OCI-LY7 (cell line): ENCODE measurements around the gene NDNF. TPM values are rescaled to one million over a fixed set of nuclear protein-coding genes. Genes with fewer than 3 reads are reported as not detected.

ENCODE experiments used
- BruUV-seq: library from RNA; stranded (reverse); fragments of 400-500 nt; replicated peaks from 2 replicates; lab custom pipeline; 2021; lab: Mats Ljungman, UMichigan
- CTCF ChIA-PET: fragments of 300-600 bp; sonication (Branson Sonifier 250); formaldehyde crosslinking; loops from one replicate; lab custom pipeline; 2022; ENCODE audit warnings: antibody characterized with exemption; ENCODE audit not compliant: unreplicated experiment; lab: Charles Lee
- POLR2A ChIA-PET: fragments of 300-600 bp; sonication (Branson Sonifier 250); formaldehyde crosslinking; loops from one replicate; lab custom pipeline; 2022; ENCODE audit warnings: antibody characterized with exemption; lab: Charles Lee
- DNase-seq: peaks from one replicate; pipeline ENCODE4 v3.0.0-alpha.2; 2015; ENCODE audit warnings: low spot score
- H2AFZ ChIP-seq: fragments of 200-600 bp; sonication (generic), shearing (Covaris generic); 2 replicates; pipeline ENCODE4 v1.6.1; 2014; ENCODE audit warnings: mild to moderate bottlenecking, antibody characterized with exemption, low read length, moderate library complexity
- H3K27ac ChIP-seq: fragments of 200-600 bp; sonication (generic); 2 replicates; pipeline ENCODE4 v1.5.1; 2014; ENCODE audit warnings: mixed run types, low read depth, mild to moderate bottlenecking, moderate library complexity, low read length, inconsistent platforms; ENCODE audit not compliant: poor library complexity, severe bottlenecking
- H3K36me3 ChIP-seq: fragments of 200-600 bp; sonication (generic); 2 replicates; pipeline ENCODE4 v1.6.1; 2014; ENCODE audit warnings: mild to moderate bottlenecking, antibody characterized with exemption, low read length, moderate library complexity, mixed read lengths; ENCODE audit not compliant: insufficient read depth
- H3K4me1 ChIP-seq: fragments of 200-600 bp; sonication (generic); 2 replicates; pipeline ENCODE4 v1.5.1; 2014; ENCODE audit warnings: mild to moderate bottlenecking, low read length; ENCODE audit not compliant: insufficient read depth, poor library complexity, severe bottlenecking
- H3K4me2 ChIP-seq: fragments of 200-600 bp; sonication (generic); 2 replicates; pipeline ENCODE4 v1.6.1; 2014; ENCODE audit warnings: mild to moderate bottlenecking, low read length
- H3K4me3 ChIP-seq: fragments of 200-600 bp; sonication (generic); 2 replicates; pipeline ENCODE4 v1.5.1; 2014; ENCODE audit warnings: mild to moderate bottlenecking, low read depth, low read length; ENCODE audit not compliant: poor library complexity, severe bottlenecking
- H3K79me2 ChIP-seq: fragments of 200-600 bp; sonication (generic); 2 replicates; pipeline ENCODE4 v1.6.1; 2016; ENCODE audit warnings: low read depth, mild to moderate bottlenecking, low read length, moderate library complexity, mixed read lengths; ENCODE audit not compliant: insufficient read depth
- H3K9me2 ChIP-seq: fragments of 200-600 bp; sonication (generic); 2 replicates; pipeline ENCODE4 v1.6.1; 2016; ENCODE audit warnings: mild to moderate bottlenecking, low read length, mixed read lengths; ENCODE audit not compliant: insufficient read depth
- H3K9me3 ChIP-seq: fragments of 200-600 bp; sonication (generic); 2 replicates; pipeline ENCODE4 v1.6.1; 2014; ENCODE audit warnings: mild to moderate bottlenecking, mixed run types, low read length, mixed read lengths
- H4K20me1 ChIP-seq: fragments of 200-600 bp; sonication (generic); 2 replicates; pipeline ENCODE4 v1.6.1; 2014; ENCODE audit warnings: mild to moderate bottlenecking, antibody characterized with exemption, low read length, moderate library complexity, mixed read lengths; ENCODE audit not compliant: insufficient read depth
- EZH2phosphoT487 ChIP-seq: fragments of 200-600 bp; sonication (generic); IDR thresholded peaks from 2 replicates; pipeline ENCODE4 v1.6.1; 2018; ENCODE audit warnings: low read depth, borderline replicate concordance, mild to moderate bottlenecking, mixed run types, antibody characterized with exemption, low read length, moderate library complexity, mixed read lengths
- intact Hi-C: fragments of 100-400 bp; cut with micrococcal nuclease; formaldehyde crosslinking; loops from one replicate; pipeline ENCODE4 v1.10.0; 2022; ENCODE audit not compliant: unreplicated experiment
- total RNA-seq, 2 experiments: library from RNA; depleted of rRNA in 1 of 2; stranded (reverse); fragments of >200 nt in 1 of 2; shearing (Covaris generic) in 1 of 2; gene quantifications; 2 replicates each; pipeline ENCODE4 v1.2.3, GENCODE V29; 2014 to 2022
- TF ChIP-seq, protein P1 (sequence below): fragments of 200-600 bp; sonication (generic); conservative IDR thresholded peaks from 2 replicates; pipeline ENCODE4 v1.5.1; 2014; ENCODE audit warnings: mild to moderate bottlenecking, antibody characterized with exemption, low read length, moderate library complexity, mixed read lengths

The NDNF gene
- total RNA-seq, 2 experiments from 2014 or later, result not detected

DNA sequence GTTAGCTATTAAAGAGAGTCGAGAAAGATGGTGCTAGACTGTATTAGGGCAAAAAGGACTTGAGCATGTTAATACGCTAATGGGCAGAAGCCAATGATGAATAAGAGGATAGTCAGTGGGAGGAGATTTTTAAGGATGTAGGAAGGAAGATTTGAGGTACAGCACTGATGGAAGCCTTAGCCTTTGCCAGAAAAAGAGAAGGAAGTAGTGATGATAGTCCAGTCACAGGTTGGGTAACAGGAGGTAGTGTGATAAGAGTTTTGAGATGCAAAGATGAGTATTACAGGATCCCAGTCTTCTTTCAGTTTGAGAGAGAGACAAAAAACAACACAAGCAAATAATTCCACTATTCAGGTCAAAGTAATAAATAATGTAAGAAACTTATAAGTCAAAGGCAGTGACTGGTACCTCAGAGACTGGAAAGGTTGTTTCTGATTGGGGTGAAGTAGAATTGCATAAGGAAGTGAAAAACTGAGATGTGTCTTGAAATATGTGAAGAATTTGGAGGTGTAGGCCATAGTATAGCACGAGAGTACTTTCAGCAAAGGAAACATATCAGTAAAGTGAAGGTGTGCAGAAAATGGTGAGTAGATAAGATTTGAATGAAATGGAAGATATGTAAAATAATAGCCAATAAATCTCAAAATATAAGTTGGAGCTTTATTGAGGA is 22.1 kb upstream of the NDNF start:
- POLR2A ChIA-PET, result interaction anchor here (1.3 kb wide), 1 partner anchor 939 kb away, joined by 4 read pairs; no protein-coding TSS in a partner anchor
- H3K9me3 ChIP-seq, result no peaks in the 10 kb centered on the region
- intact Hi-C loops, result loop anchor here (10.0 kb wide), 1 partner anchor 280 kb away; no protein-coding TSS in a partner anchor
- no peaks in the 10 kb centered on the region for H3K36me3 ChIP-seq
- BruUV-seq, result no TSS peak
- H3K4me1 ChIP-seq, result no peaks in the 10 kb centered on the region
- H3K79me2 ChIP-seq, result no peaks in the 10 kb centered on the region
- H3K27ac ChIP-seq, result no peak overlapping the region
- TF ChIP-seq EZH2phosphoT487, result no peak
- TF ChIP-seq, protein P1, sequence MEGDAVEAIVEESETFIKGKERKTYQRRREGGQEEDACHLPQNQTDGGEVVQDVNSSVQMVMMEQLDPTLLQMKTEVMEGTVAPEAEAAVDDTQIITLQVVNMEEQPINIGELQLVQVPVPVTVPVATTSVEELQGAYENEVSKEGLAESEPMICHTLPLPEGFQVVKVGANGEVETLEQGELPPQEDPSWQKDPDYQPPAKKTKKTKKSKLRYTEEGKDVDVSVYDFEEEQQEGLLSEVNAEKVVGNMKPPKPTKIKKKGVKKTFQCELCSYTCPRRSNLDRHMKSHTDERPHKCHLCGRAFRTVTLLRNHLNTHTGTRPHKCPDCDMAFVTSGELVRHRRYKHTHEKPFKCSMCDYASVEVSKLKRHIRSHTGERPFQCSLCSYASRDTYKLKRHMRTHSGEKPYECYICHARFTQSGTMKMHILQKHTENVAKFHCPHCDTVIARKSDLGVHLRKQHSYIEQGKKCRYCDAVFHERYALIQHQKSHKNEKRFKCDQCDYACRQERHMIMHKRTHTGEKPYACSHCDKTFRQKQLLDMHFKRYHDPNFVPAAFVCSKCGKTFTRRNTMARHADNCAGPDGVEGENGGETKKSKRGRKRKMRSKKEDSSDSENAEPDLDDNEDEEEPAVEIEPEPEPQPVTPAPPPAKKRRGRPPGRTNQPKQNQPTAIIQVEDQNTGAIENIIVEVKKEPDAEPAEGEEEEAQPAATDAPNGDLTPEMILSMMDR, result no peak
- H3K4me3 ChIP-seq, result no peak overlapping the region
- H3K9me2 ChIP-seq, result no peaks in the 10 kb centered on the region
- H2AFZ ChIP-seq, result no peak overlapping the region; the same call in 1 of the 2 replicates
- CTCF ChIA-PET, result no interaction called here
- H4K20me1 ChIP-seq, result no peaks in the 10 kb centered on the region
- DNase-seq, result no peak
- H3K4me2 ChIP-seq, result no peak overlapping the region

DNA sequence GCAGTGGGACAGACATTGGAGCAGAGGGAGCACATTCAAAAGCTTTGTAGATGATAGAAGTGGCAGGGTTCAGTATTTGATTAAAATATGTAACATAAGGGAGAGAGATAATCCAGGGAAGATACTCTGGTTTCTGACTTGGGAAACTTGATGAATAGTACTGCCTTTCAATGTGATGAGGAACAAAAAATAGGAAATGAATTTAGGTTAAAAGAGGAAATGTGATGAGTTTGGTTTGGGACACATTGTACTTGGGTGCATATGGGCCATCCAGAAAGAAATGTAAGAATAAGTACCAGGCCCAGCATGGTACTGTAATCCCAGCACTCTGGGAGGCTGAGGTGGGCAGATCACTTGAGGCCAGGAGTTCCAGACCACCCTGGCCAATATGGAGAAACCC is 20.9 kb upstream of the NDNF start:
- intact Hi-C loops, result loop anchor here (10.0 kb wide), 1 partner anchor 278 kb away; no protein-coding TSS in a partner anchor
- H3K4me2 ChIP-seq, result no peak overlapping the region
- TF ChIP-seq EZH2phosphoT487, result no peak
- TF ChIP-seq, protein P1, result no peak
- ChIA-PET POLR2A (no interaction called here), CTCF (no interaction called here)
- H3K36me3 ChIP-seq, result no peaks in the 10 kb centered on the region
- no peaks in the 10 kb centered on the region for H3K9me2 ChIP-seq
- no peak overlapping the region for H3K27ac ChIP-seq
- H2AFZ ChIP-seq, result no peak overlapping the region
- H3K9me3 ChIP-seq, result no peaks in the 10 kb centered on the region
- H3K4me3 ChIP-seq, result no peak overlapping the region
- BruUV-seq, result no TSS peak
- DNase-seq, result no peak
- no peaks in the 10 kb centered on the region for H3K79me2 ChIP-seq
- H3K4me1 ChIP-seq, result no peaks in the 10 kb centered on the region
- no peaks in the 10 kb centered on the region for H4K20me1 ChIP-seq

DNA sequence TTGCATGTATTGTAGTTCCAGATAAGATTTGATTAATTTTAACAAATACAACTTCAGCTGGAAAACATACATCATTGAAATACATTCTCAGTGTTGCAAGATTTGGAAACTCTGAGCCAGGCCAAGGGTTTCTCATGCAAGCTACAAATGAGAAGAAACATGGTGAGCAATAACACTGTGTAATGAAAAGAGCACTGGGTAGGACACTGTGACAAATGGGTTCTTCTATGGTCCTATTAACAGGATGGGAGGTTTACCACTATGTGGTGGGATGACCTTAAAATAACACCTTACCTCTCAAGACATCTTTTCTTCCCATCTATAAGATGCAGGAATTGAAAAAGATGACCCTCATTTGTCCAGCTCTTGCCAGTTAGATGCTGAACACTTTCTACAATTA is 19.6 kb upstream of the NDNF start:
- Histone ChIP-seq H4K20me1 (no peaks in the 10 kb centered on the region), H3K4me2 (no peak overlapping the region), H2AFZ (no peak overlapping the region), H3K9me2 (no peaks in the 10 kb centered on the region), H3K9me3 (no peaks in the 10 kb centered on the region), H3K79me2 (no peaks in the 10 kb centered on the region), H3K27ac (no peak overlapping the region), H3K4me1 (no peaks in the 10 kb centered on the region), H3K36me3 (no peaks in the 10 kb centered on the region), H3K4me3 (no peak overlapping the region)
- no TSS peak for BruUV-seq
- DNase-seq, result no peak
- intact Hi-C loops, result loop anchor here (10.0 kb wide), 1 partner anchor 277 kb away; no protein-coding TSS in a partner anchor
- POLR2A ChIA-PET, result interaction anchor here (0.7 to 1.2 kb wide), 3 partner anchors 11 to 771 kb away, joined by 3 to 4 read pairs (median 3); no protein-coding TSS in a partner anchor
- no peak for TF ChIP-seq EZH2phosphoT487
- TF ChIP-seq, protein P1, result no peak
- CTCF ChIA-PET, result no interaction called here
